Astrocyte (in vitro differentiated cells and primary cell): ENCODE results near the gene FGF19. TPM values are rescaled to one million over a fixed set of nuclear protein-coding genes. Genes with fewer than 3 reads are reported as not detected.
A peak's percentile ranks its signal among the peaks of the same experiment; 100 is the strongest.

Source experiments
- DNase-seq: peaks from one replicate; pipeline ENCODE4 v3.0.0-alpha.2; 2010; ENCODE audit warnings: low read depth
- FAIRE-seq: peaks from 2 replicates; lab custom pipeline; 2011; peaks lifted over from hg19 to GRCh38; lab: Jason Lieb, UNC
- H2AFZ ChIP-seq: 2 replicates; pipeline ENCODE4 v1.6.0; 2012; ENCODE audit warnings: low read depth, low read length, inconsistent platforms
- H3K27ac ChIP-seq: 2 replicates; pipeline ENCODE4 v1.5.1; 2011; ENCODE audit warnings: low read depth, low read length, inconsistent platforms
- H3K27me3 ChIP-seq: 2 replicates; pipeline ENCODE4 v1.6.0; 2011; ENCODE audit warnings: low read length, inconsistent platforms; ENCODE audit not compliant: insufficient read depth
- H3K36me3 ChIP-seq: 2 replicates; pipeline ENCODE4 v1.5.1; 2011; ENCODE audit warnings: low read length, inconsistent platforms; ENCODE audit not compliant: insufficient read depth
- H3K4me1 ChIP-seq: 2 replicates; pipeline ENCODE4 v1.5.1; 2011; ENCODE audit warnings: low read length, inconsistent platforms; ENCODE audit not compliant: insufficient read depth
- H3K4me2 ChIP-seq: 2 replicates; pipeline ENCODE4 v1.6.0; 2012; ENCODE audit warnings: low read length, inconsistent platforms
- H3K4me3 ChIP-seq: 2 replicates; pipeline ENCODE4 v1.5.1; 2011; ENCODE audit warnings: low read depth, mild to moderate bottlenecking, low read length, inconsistent platforms; ENCODE audit not compliant: insufficient read depth
- H3K79me2 ChIP-seq: 2 replicates; pipeline ENCODE4 v1.6.0; 2012; ENCODE audit warnings: mild to moderate bottlenecking, low read length, inconsistent platforms; ENCODE audit not compliant: insufficient read depth
- H3K9ac ChIP-seq: 2 replicates; pipeline ENCODE4 v1.6.0; 2012; ENCODE audit warnings: mild to moderate bottlenecking, low read length, inconsistent platforms
- H3K9me3 ChIP-seq: 2 replicates; pipeline ENCODE4 v1.5.1; 2012; ENCODE audit warnings: low read depth, mild to moderate bottlenecking, low read length, inconsistent platforms; ENCODE audit not compliant: insufficient read depth
- H4K20me1 ChIP-seq: 2 replicates; pipeline ENCODE4 v1.6.0; 2012; ENCODE audit warnings: low read length, inconsistent platforms; ENCODE audit not compliant: insufficient read depth
- H3K27ac Mint-ChIP-seq: one replicate; pipeline ENCODE4 v1.8.0; 2021; ENCODE audit warnings: mild to moderate bottlenecking, mixed read lengths; ENCODE audit not compliant: unreplicated experiment
- H3K27me3 Mint-ChIP-seq: one replicate; pipeline ENCODE4 v1.8.0; 2021; ENCODE audit warnings: low read depth, mixed read lengths; ENCODE audit not compliant: unreplicated experiment
- H3K36me3 Mint-ChIP-seq: one replicate; pipeline ENCODE4 v1.8.0; 2021; ENCODE audit warnings: low read depth, mixed read lengths; ENCODE audit not compliant: unreplicated experiment
- H3K4me1 Mint-ChIP-seq: one replicate; pipeline ENCODE4 v1.8.0; 2021; ENCODE audit warnings: low read depth, mixed read lengths; ENCODE audit not compliant: unreplicated experiment
- H3K4me3 Mint-ChIP-seq: one replicate; pipeline ENCODE4 v1.8.0; 2021; ENCODE audit warnings: mild to moderate bottlenecking, moderate library complexity, mixed read lengths; ENCODE audit not compliant: unreplicated experiment
- H3K9me3 Mint-ChIP-seq: one replicate; pipeline ENCODE4 v1.8.0; 2021; ENCODE audit warnings: mild to moderate bottlenecking, mixed read lengths; ENCODE audit not compliant: unreplicated experiment
- EZH2 ChIP-seq: IDR thresholded peaks from 2 replicates; pipeline ENCODE4 v1.6.1; 2012; ENCODE audit warnings: mild to moderate bottlenecking, low read length, inconsistent platforms; ENCODE audit not compliant: insufficient read depth
- total RNA-seq: library from RNA; stranded (reverse); gene quantifications from 2 replicates; pipeline ENCODE4 v1.2.1, GENCODE V29; 2021
- TF ChIP-seq, protein P1 (sequence below): IDR thresholded peaks from 2 replicates; pipeline ENCODE4 v1.5.1; 2011; ENCODE audit warnings: low read depth, mild to moderate bottlenecking, inconsistent platforms, low read length, moderate library complexity; ENCODE audit not compliant: insufficient read depth

The FGF19 gene
- total RNA-seq, 1 donor from 2014 or later: not detected

DNA sequence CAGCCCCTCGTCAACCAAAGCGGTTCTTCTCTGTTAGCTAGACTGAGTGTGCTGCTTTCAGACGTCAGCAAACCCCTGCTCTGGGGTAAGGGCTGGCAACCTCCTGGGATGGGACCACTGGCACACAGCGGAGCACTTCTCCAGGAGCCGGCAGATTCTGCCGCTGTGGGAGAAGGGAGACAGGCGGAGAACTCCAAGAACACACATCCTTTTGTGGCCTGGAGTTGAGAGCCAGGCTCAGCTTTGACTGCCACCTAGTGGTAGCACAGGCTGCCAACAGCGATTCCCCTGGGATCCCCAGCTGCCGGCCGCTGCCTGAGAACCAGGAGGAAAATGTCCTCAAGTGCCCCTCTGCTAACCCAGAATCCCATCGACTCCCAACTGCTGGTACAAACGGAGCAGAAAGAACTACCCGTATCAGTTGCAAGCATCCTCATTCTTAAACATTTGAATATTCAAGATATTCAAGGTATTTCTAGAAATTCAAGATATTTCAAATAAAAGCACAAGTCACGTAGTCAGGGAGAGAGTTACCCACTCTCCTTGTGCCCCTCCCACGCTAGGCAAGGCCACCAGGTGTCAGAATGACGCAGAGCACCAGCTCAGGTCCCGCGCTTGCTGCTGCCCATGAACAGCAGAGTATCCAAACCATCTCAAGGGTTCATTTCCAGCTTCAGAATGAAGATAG lies 33.5 kb downstream of the FGF19 start:
- peak overlapping the region; percentile 64 for H3K4me3 Mint-ChIP-seq

DNA sequence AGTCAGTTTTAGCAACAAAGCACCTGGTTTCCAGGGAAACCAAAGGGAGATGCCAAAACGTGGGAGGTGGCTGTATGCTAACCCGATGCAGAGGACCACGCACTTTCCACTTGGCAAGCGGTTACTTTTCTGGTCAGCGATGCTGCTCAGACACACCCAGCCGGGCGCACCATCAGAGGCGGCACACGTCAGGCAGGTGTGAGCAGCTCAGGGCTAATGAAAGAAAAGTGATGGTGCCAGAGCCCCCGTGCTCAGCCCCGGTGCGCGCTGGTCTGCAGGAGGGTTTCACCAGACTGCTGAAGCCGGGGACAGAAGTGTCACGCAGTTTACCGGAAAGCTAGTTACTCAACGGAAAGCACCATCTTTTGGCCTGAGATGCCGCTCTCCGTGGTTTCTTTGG lies 34.3 kb downstream of the FGF19 start:
- Histone ChIP-seq H3K27ac (no peak overlapping the region), H3K79me2 (peaks cover 31% of the 10 kb centered on the region), H3K4me3 (no peak overlapping the region), H3K36me3 (peaks cover 29% of the 10 kb centered on the region), H3K4me1 (peaks cover 14% of the 10 kb centered on the region), H3K9me3 (no peaks in the 10 kb centered on the region), H3K27me3 (no peaks in the 10 kb centered on the region), H2AFZ (no peak overlapping the region), H4K20me1 (peaks cover 56% of the 10 kb centered on the region), H3K4me2 (no peak overlapping the region), H3K9ac (no peak overlapping the region)
- FAIRE-seq (no peak), DNase-seq (no peak)
- Mint-ChIP-seq H3K27me3 (no peaks in the 10 kb centered on the region), H3K4me3 (no peak overlapping the region), H3K4me1 (peaks cover 13% of the 10 kb centered on the region), H3K27ac (no peak overlapping the region), H3K36me3 (peaks cover 18% of the 10 kb centered on the region), H3K9me3 (no peaks in the 10 kb centered on the region)
- no peak for TF ChIP-seq EZH2
- TF ChIP-seq, protein P1, sequence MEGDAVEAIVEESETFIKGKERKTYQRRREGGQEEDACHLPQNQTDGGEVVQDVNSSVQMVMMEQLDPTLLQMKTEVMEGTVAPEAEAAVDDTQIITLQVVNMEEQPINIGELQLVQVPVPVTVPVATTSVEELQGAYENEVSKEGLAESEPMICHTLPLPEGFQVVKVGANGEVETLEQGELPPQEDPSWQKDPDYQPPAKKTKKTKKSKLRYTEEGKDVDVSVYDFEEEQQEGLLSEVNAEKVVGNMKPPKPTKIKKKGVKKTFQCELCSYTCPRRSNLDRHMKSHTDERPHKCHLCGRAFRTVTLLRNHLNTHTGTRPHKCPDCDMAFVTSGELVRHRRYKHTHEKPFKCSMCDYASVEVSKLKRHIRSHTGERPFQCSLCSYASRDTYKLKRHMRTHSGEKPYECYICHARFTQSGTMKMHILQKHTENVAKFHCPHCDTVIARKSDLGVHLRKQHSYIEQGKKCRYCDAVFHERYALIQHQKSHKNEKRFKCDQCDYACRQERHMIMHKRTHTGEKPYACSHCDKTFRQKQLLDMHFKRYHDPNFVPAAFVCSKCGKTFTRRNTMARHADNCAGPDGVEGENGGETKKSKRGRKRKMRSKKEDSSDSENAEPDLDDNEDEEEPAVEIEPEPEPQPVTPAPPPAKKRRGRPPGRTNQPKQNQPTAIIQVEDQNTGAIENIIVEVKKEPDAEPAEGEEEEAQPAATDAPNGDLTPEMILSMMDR: no peak

More for the DNA sequence above, 33.5 kb downstream of the FGF19 start:
- Histone ChIP-seq H3K4me1 (peaks cover 14% of the 10 kb centered on the region), H3K79me2 (peaks cover 37% of the 10 kb centered on the region), H3K27me3 (no peaks in the 10 kb centered on the region), H3K9ac (peak overlapping the region; percentile 47), H3K4me3 (no peak overlapping the region), H4K20me1 (peaks cover 56% of the 10 kb centered on the region), H2AFZ (no peak overlapping the region), H3K27ac (no peak overlapping the region), H3K9me3 (no peaks in the 10 kb centered on the region), H3K36me3 (peaks cover 29% of the 10 kb centered on the region), H3K4me2 (peak overlapping the region; percentile 35)
- FAIRE-seq: peak; percentile 66
- TF ChIP-seq, protein P1: peak; percentile 93
- no peak for TF ChIP-seq EZH2
- H3K9me3 Mint-ChIP-seq: no peaks in the 10 kb centered on the region
- peaks cover 13% of the 10 kb centered on the region for H3K4me1 Mint-ChIP-seq
- peaks cover 15% of the 10 kb centered on the region for H3K36me3 Mint-ChIP-seq
- no peaks in the 10 kb centered on the region for H3K27me3 Mint-ChIP-seq
- H3K27ac Mint-ChIP-seq: no peak overlapping the region
- peak; percentile 56 for DNase-seq
